Activated CD8-positive, alpha-beta memory T cell treated with anti-CD3 and anti-CD28 coated beads for 1 hour (primary cell): ENCODE measurements around the gene HIRA.

Source experiments
- DNase-seq, 2 donors: peaks; one replicate each; pipeline ENCODE4 v3.0.0-alpha.2; 2020; ENCODE audit warnings: low read depth in 1 of 2; ENCODE audit errors: extremely low read depth in 1 of 2

Gene HIRA

DNA sequence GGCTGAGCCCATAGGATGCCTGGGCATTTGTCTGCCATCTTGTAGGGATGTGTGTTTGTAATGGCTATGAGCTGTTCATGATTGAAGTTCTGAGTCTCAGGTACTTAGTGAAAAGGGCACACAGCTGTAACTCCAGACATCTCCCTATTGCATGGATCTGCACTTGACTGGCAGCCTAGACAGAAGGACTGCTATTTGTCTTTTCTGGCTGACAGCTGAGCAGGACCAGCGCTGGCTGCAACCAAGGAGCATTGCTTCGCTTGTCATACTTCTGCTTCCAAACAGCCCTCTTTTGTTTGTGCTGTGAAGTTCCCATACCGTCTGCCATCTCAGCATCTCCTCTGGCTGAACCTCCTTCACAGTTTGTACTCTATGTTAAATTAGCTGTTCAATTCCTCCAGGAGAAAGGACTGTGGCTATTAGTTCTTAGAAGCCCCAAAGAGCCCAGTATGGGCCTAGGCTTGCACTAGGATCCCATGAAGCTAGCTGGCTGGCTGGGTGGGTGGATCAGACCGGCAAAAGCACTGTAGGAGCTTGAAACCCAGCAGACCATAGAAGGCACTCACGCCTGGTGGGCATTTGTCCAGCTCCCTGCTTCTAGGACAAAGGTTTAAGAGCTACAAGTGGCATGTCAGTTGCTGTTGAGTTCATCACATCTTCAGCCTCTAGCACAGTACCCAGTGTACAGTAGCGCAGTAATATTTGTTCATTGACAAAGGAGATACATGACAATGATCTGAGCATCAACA is 20.4 kb downstream of the HIRA start:
- DNase-seq: no peak

DNA sequence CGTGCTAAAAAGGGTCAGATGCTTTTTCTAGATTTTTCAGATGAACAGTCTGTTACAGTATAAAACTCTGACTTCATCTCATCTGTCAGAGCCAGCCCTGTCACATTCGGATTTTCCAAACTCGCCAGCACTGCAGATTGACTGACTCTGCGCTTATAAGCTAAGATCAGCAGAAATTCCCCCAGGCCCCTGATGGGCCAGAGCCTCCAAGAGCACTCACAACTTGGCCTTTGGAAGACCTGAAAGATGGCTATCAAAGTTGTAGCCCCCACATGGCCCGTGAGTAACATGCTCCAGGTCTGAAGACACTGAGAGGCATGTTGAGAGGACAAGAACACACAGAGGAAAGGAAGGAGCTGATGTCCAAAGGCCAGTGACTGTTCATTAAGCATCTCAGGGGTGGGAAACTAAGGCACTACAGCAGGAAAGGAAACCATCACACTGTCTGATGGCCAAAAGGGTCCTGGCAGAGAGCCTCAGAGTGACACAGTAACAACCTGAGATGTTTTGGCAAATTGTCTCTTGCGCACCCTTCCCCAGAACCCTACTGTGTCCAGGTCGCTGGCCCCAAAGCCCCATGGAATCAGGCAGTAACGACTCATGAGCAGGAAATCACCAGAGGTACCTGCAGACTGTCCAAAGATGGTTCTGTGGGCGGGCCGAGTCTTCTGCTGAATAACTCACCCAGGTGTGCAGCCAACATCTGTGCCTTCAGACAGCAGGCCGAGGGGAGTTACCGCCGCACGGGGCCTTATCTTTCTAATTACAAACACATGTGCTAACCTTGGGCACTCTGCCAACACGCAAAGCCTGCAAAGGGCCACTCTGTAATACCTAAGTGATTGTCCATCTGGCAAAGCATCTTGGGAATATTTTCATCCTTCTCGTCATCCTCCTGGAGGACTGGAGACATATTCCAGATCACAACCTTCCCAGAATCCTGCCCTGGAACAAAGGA is 23.6 kb downstream of the HIRA start:
- DNase-seq: no peak

DNA sequence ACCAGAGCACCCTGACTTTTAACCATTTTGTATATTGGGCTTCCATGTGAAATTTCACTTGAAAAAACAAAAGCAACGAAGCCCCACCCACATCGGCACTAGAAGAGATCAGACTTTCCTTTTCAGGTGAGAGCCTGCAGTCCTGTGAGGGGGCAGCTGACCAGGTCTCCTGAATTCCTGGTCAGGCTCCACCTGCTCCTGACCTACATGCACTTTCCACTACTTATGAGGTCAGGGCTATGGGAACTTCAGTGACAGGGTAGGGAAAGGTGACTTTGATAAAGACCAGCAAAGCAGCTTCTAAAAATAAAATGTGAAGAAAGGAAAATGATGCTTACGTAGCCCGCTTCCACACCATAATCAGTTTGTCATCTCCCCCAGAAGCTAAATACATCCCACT is 24.7 kb downstream of the HIRA start:
- no peak for DNase-seq

DNA sequence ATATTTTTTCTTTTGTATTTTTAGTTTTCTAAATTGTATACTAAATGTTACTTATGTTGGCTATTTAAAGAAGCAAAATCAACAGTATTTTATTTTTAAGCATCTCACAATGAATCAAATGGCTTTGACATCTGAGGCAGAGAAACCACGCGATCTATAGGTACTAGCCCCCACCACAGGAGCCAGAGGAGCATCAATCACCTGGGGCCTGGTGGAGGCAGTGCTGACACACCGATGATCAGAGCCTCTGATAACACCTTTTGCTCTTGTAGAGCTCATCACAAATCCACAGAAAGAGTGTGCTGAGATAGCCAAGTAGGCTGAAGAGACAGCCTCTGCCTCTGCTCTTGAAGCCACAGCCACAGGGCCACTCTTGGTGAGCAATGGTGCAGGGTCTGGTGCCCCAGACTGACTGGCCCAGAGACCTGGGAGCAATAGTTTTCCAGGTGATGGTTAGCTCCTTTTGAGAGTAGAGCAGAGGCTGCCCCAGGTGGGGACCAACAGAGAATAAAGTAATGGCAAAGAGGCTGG is 25.2 kb downstream of the HIRA start:
- no peak for DNase-seq

DNA sequence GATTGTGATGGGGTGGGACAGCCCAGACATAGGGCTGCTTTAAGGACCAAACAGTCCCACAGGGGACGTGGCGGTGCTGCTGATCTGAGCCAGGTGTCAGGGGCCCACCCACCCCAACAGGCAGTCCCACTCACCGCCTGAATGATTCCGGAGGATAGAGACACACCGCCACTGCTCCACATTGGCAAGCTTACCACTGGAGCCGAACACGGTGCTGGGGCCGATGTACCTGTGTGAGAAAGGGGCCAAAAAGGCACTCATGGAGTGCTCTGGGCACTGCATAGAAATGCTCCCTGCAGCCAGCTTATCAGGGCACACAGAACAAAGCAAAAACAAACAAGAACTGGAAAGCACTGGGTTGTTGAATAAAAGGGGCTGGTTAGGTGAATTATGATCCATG is 25.9 kb downstream of the HIRA start:
- no peak for DNase-seq

DNA sequence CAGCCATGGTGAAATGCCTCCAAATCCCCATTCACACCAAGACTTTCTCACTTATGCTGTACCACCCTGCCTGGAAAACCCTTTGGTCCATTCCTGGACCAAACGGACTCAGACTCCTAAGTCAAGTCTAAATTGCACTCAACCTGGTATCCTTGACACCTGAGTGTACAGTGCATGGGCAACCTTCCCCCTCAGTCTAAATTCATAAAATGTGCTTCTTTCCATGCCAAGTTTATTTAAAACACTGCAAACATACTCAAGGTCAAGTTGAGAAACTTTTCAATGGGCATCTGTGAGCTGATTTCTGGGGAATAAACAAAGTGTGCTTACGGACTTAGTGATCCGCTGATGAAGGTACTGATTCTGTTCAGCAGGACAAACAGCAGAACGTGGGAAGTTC is 26.4 kb downstream of the HIRA start:
- DNase-seq: no peak

DNA sequence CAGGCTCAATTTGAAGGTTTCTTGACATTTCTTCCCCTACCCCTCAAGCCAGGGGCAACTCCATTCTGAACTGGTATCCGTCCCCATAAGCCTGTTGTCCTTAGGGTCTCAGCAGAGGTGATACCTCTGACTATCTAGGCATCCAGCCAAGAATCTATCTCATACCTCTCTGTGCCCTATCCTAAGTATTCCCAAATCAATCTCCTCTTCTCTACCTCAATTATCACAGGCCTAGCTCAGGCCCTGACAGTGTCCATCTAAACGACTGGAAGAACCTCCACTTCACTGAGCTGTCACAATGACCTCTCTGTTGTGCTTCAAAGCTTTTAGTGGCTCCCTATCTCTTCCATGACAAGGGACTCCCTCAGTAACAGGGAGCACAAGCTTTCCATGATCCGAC is 26.9 kb downstream of the HIRA start:
- DNase-seq: no peak

DNA sequence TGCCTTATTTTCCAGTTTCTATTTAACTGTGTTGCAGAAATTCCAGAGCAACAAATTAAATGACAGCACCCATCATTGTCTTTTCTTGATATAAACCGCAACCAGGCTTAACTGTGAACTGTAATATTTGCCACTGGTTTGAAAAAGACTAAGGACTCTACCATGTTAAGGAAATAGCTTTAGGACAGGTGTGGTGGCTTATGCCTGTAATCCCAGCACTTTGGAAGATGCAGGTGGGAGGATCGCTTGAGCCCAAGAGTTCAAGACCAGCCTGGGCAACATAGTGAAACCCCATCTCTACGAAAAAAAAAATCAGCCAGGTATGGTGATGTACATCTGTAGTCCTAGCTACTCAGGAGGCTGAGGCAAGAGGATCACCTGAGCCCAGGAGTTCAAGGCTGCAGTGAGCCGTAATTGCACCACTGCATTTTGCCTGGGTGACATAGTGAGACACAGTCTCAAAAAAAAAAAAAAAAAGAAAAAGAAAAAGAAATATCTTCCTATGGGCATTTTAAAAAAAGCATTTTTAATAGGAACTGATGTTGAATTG is 28.8 kb downstream of the HIRA start:
- no peak for DNase-seq

DNA sequence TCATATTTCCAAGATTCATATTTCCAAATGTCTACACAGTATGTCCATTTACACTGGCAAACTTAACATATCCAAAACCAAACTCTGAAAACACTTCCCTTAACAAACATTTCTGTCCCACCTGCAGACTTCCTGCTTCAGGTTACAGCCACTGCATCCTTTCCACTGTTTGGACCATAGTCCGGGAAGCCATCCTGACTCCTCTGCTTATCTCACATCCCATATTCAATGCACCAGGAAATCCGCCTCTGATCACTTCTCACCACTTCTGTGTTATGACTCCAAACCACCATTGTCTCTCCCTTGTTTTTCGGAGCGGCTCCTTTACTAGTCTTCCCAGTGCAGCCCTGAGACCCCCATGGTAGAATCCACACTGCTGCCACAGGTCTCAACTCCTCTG is 30.1 kb downstream of the HIRA start:
- no peak for DNase-seq

DNA sequence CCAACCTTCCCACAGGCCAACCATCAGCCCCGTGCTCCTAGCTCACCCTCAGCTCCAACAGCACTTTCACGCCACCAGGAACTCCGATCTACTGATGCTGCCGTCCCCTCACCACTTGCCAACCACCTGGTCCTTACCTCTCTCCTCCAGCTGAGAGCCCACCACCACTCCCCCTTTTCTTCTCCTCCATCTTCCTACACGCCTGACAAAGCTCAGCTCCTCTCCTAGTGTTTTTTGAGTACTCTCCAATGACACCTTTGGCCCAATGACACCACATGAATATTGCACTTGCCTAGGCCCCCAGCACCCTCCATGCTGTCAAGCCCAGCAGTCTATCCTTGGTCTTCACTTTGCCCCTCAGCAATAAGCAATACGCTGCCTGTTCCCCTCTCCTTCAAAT is 30.7 kb downstream of the HIRA start:
- no peak for DNase-seq

DNA sequence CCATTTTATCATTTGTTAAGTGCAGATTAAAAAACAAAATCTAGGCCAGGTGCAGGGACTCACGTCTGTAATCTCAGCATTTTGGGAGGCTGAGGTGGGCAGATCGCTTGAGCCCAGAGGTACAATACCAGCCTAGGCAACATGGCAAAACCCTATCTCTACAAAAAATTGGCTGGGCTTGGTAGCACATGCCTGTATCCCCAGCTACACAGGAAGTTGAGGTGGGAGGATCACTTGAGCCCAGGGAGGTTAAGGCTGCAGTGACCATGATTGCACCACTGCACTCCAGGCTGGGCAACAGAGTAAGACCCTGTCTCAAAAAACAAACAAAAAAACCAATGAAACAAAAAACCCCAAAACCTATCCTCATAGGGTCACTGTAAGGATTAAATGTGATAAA is 32.9 kb downstream of the HIRA start:
- no peak for DNase-seq

DNA sequence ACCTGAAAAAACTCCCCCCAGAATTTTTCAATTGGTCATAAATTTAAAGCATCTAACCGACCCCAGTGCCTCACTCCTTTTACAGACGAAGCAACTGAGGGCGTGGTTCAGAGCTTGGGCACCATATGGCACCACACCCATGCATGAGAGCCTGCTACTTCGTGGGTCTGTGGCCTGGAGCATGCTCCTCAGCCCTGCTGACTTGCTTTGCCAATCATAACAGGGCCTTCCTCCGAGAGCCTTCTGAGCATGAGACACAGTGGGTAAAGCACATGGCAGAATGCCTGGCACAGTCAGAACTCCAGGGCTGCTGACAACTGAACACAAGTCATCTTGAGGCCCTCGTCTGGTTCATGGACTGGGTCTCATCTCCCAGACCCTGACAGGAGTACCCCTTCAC is 33.3 kb downstream of the HIRA start:
- DNase-seq: no peak

DNA sequence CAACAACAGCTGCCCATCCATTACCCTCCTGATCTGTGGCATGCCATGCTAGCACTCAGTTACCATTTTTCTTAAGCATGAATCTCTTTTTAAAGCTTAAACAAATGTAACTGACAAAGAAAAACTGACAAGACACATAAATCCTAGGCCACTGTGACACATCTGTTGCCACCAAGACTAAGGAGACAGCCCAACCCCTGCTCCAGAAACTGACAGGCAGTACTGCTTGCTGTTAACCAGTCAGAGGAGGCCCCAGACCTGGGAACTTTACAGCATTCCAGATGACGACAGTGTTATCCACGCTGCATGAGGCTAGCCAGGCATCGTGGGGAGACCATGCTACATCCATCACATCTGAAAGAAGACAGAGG is 33.8 kb downstream of the HIRA start:
- no peak for DNase-seq

DNA sequence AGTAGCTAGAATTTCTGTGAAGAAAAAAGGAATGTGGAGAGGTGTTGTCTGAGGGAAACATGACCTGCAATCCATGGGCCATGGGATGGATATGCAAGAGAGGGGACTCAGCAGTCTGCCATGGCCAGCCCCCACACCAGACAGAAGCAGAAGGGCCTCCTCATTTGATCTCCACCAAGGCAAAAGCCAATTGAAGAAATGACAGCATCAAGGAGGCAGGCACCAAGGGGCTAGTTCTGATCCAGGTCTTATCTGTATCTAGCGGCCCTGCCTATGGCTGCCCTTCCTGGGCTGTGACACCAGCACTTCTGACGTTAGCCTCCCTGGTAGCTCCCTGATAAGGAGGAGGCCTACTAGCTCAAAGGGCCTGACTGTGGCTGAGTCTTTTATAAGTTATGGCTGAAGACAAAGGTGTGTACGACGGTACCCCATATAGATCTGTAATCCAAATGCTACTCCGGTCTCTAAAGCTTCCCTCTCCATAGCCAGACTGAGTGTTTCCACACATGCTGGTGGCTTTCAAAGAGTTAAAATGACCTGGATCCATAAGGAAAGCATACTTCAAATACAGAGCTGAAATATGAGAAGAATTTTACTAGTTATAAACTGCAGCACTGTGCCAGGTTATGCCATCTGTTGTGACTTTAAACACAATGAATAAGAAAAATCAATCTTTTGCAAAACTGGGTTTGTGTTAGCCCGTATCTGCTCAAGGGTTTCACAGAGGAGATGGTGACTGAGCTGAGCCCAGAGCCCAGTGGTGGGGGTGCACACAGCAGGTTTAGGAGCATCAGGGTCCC is 34.4 kb downstream of the HIRA start:
- DNase-seq: no peak

DNA sequence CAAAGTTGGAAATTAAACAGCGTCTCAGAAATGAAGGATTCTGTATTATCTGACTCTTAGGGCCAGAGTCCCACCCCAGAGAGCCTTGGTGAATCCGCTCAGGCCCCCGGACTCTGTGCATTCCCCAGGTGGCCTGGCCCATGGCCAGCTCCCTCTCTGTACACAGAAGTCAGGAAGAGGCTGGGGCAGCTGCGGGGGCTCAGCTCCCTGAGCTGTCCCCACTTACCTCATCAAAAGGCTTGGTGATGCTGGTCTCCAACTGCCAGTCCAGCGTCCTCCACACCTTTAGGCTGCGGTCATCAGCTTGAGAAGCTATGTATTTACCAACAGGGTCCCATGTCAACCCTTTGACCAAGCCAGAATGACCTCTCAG is 35.0 kb downstream of the HIRA start:
- no peak for DNase-seq

DNA sequence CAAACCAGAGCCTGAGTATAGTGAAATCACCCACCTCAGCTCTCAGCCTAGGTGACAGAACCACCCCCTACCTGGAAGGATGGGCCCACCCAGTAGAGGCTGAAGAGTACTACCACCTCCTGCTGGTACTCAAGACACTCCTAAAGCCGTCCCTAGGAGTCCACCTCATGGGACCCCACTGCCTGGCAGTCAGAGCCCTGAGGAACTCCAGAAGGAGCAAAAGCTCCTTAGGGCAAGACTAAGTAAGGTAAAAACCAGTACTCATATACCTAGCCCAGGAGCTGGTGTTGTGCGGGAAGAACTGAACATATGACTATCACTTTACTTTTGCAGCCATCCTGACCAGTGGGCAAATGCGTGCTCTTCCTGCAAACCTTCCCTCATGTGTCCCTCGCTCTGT is 36.3 kb downstream of the HIRA start:
- DNase-seq: no peak

DNA sequence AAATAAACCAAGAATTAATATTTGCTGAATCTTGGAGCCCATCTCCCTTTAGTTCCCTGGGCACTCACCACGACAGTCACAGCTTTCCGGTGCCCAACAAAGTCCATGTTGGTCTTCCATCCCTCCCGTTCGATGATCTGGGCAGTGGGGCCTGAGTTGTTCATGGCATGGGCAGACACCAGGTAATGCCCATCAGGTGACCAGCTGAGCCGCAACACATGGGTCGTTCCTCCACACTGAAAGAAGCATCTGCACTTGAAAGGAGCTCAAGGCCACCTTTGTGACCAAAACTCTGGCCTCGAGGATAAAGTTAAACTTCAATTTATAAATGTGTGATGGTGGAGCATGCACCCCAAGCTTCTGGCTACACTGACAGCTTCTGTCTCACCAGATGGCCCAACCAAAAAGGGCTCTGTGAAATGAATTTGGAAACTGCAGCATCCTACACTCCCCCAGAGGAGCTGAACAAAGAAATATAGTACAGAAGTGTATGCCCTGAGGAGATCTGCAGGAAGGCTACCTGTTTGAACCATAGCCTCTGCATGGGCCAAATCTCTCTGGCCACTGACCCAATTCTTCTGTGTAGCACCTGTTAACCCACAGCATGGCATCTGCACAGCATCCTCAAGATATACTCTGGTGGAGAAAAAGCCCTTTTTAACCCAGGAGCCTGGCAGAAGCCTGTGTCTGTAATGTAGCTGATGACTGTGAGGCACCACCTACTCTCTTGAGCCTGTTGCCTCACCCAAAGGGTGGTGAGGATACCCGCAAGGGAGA is 37.1 kb downstream of the HIRA start:
- DNase-seq: no peak

DNA sequence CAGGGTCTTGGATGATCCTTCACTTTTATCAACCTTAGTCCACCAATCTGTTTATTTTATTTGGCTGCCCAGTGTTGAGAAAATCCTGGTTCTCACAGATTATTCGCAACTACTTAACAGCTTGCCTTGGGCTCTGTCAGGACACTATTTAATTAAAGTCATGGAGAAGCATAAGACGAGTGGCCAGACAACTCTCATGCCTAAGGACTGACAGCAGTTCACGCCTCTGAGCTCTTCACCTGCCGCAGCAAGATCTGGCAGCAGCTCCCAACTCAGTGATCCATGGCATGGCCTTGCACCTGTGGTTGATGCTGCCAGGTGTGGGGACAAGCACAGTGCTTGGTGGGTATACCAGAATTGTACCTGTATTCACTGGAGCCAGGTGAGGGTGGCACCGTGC is 37.8 kb downstream of the HIRA start:
- DNase-seq: no peak

DNA sequence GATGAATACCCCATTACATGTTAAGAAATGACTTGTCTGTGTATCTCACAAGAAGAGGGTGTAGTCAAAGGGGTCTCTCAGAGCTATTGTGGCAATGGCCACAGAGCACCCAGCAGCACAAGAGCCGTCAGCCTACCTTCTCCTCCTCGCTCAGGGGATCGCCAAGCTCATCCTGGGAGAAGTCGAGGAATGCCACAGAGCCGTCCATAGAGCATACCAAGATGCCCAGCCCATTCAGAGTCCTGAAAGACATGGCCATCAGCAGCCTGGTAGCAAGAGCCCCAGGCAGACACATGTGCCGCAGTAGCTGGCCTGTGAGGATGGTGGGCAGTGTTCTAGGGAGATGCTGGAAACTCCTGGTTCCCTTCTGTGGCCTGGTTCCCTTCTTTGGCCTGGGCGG is 44.0 kb downstream of the HIRA start:
- DNase-seq: no peak

DNA sequence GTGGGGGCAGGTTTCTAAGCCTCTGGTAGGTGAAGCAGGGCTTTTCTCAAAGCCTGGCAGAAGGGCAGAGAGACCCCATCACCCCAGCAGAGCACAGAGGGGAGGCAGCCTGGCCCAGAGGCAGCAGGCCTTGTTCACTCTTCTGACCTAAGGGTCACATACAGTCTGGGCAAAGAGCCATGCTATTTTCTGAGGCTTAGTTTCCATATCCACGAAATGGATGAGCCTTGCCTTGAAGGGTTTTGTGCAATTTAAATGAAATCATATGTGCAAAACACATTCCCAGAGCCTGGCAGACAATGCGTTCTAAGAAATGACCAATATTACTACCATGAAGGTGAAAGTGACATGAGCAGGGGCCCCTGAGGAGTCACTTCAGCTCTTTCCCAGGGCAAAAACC is 44.5 kb downstream of the HIRA start:
- DNase-seq: no peak
